Spleen (tissue), 7 donors: ENCODE measurements around the gene FOLR3.

Experiments
- POLR2A ChIP-seq, 3 donors: fragments of 450-650 bp; IDR thresholded peaks; one replicate each; pipeline ENCODE4 v1.5.1; 2017; ENCODE audit warnings: antibody characterized with exemption in 3 of 3, mild to moderate bottlenecking in 1 of 3
- TF ChIP-seq, protein P1 (sequence below), 11 experiments: fragments of 200-600 bp in 7 of 11; fragments of 450-650 bp in 4 of 11; sonication (generic) in 4 of 11; IDR thresholded peaks in 8 of 11; conservative IDR thresholded peaks in 3 of 11; 1 replicate in 7 of 11; 2 replicates in 4 of 11; pipeline versions ENCODE4 v1.4.0 to v1.8.0; 2016 to 2021; ENCODE audit warnings: antibody characterized with exemption in 11 of 11, inconsistent platforms in 4 of 11, mild to moderate bottlenecking in 1 of 11
- donor health status: DM: no; HTN: no; CAD: no; lungs with moderate emphysema.
- donor health status: DM: no; HTN: no; CAD: no.
- donor health status: DM: no; HTN: no; CAD: no.

DNA sequence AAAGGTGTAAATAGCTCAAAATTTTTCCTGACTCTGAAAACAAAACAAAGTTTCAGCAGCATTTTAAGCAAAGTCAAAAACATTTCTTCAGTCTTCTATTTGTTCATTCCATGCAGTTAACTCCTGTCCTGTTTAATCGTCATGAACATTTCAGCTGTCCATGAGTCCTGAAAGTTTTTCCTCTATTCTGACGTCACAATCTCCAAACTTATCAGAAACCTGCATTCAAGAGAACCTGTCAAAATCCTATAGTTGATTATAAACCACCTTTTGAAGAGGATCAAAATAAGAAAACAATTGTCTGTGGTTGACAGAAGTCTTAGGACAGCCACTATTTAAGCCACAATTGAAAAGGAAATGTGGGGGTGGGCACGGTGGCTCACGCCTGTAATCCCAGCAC, 15.4 kb downstream of the FOLR3 start:
- TF ChIP-seq, protein P1, sequence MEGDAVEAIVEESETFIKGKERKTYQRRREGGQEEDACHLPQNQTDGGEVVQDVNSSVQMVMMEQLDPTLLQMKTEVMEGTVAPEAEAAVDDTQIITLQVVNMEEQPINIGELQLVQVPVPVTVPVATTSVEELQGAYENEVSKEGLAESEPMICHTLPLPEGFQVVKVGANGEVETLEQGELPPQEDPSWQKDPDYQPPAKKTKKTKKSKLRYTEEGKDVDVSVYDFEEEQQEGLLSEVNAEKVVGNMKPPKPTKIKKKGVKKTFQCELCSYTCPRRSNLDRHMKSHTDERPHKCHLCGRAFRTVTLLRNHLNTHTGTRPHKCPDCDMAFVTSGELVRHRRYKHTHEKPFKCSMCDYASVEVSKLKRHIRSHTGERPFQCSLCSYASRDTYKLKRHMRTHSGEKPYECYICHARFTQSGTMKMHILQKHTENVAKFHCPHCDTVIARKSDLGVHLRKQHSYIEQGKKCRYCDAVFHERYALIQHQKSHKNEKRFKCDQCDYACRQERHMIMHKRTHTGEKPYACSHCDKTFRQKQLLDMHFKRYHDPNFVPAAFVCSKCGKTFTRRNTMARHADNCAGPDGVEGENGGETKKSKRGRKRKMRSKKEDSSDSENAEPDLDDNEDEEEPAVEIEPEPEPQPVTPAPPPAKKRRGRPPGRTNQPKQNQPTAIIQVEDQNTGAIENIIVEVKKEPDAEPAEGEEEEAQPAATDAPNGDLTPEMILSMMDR (IDR thresholded peaks at IDR 0.05 in 8 of 11, conservative IDR thresholded peaks at IDR 0.05 in 3 of 11) = no peak
- no peak for TF ChIP-seq POLR2A (IDR thresholded peaks at IDR 0.05)
